ENCODE results near the gene PES1.
A peak's percentile ranks its signal among the peaks of the same experiment; 100 is the strongest.

Gene PES1

GRCh38 chr22:30607300-30607930 lies 15.7 kb upstream of the PES1 start:
- TF ChIP-seq CTCF (IDR thresholded peaks at IDR 0.05; ENCODE audit: low read depth, low read length, missing control alignments), result no peak
- H3K4me3 ChIP-seq (ENCODE audit: low read depth, low read length), result peak overlapping the region; percentile 56
- no peak for DNase-seq (ENCODE audit: low read depth)

- peak; percentile 21 for DNase-seq (ENCODE audit: low read depth)
- H3K4me3 ChIP-seq (ENCODE audit: low read depth, low read length), result peak within 1 kb of the TSS; percentile 56
- peak; percentile 19 for TF ChIP-seq CTCF (IDR thresholded peaks at IDR 0.05; ENCODE audit: low read depth, low read length, missing control alignments)
These were observed 15.0 kb upstream of the PES1 start, which contains the start of gene TCN2 for GRCh38 chr22:30606455-30607299. Gene TCN2, plus strand, starts transcription at chr22:30607174. Its CDS starts 158 bp downstream, at chr22:30607332.

- DNase-seq (ENCODE audit: low read depth), result peak; percentile 33
- peak; percentile 82 for TF ChIP-seq CTCF (IDR thresholded peaks at IDR 0.05; ENCODE audit: low read depth, low read length, missing control alignments)
- no peak overlapping the region; the same call in 1 of the 2 replicates for H3K4me3 ChIP-seq (ENCODE audit: low read depth, low read length)
These were observed 13.9 kb upstream of the PES1 start for GRCh38 chr22:30605449-30606110.

- no peak for DNase-seq (ENCODE audit: low read depth)
- TF ChIP-seq CTCF (IDR thresholded peaks at IDR 0.05; ENCODE audit: low read depth, low read length, missing control alignments), result no peak
- H3K4me3 ChIP-seq (ENCODE audit: low read depth, low read length), result no peak overlapping the region
These were observed 13.0 kb upstream of the PES1 start for GRCh38 chr22:30604723-30605122.

- no peak for TF ChIP-seq CTCF (IDR thresholded peaks at IDR 0.05; ENCODE audit: low read depth, low read length, missing control alignments)
- no peak for DNase-seq (ENCODE audit: low read depth)
- no peak overlapping the region for H3K4me3 ChIP-seq (ENCODE audit: low read depth, low read length)
These were observed 12.1 kb upstream of the PES1 start for GRCh38 chr22:30603801-30604200.

- H3K4me3 ChIP-seq (ENCODE audit: low read depth, low read length), result no peak overlapping the region
- TF ChIP-seq CTCF (IDR thresholded peaks at IDR 0.05; ENCODE audit: low read depth, low read length, missing control alignments), result peak; percentile 49
- DNase-seq (ENCODE audit: low read depth), result no peak
These were observed 10.3 kb upstream of the PES1 start for GRCh38 chr22:30602049-30602448.
